Aorta (tissue), 5 donors: ENCODE data around the gene UBE2K. TPM values are rescaled to one million over a fixed set of nuclear protein-coding genes. Genes with fewer than 3 reads are reported as not detected.
"Not testable (repeated sequence)": the region's sequence is repeated elsewhere in the genome, so short reads cannot be mapped to it uniquely, and the experiment has no call there.

Experiments used
- ATAC-seq: fragments of 200-7000 bp; cut with Tn5 transposase; one replicate; pipeline ENCODE4 v1.9.1; 2022; ENCODE audit warnings: moderate library complexity; ENCODE audit not compliant: low FRiP score
- DNase-seq, 2 donors: peaks; one replicate each; pipeline ENCODE4 v3.0.0-alpha.2; 2020
- H3K27ac ChIP-seq, 2 donors: one replicate each; pipeline ENCODE4 v1.5.1; 2013; ENCODE audit warnings: low read length in 2 of 2, mild to moderate bottlenecking in 2 of 2, moderate library complexity in 2 of 2, control low read depth in 1 of 2, inconsistent platforms in 1 of 2, low read depth in 1 of 2
- H3K27me3 ChIP-seq, 2 donors: one replicate each; pipeline ENCODE4 v1.6.1; 2013; ENCODE audit warnings: control low read depth in 1 of 2, low read length in 1 of 2, mild to moderate bottlenecking in 1 of 2, moderate library complexity in 1 of 2; ENCODE audit not compliant: insufficient read depth in 2 of 2, control insufficient read depth in 1 of 2
- H3K36me3 ChIP-seq, 2 donors: one replicate each; pipeline ENCODE4 v1.6.1; 2013; ENCODE audit warnings: control low read depth in 1 of 2, low read length in 1 of 2, mild to moderate bottlenecking in 1 of 2; ENCODE audit not compliant: insufficient read depth in 2 of 2, control insufficient read depth in 1 of 2
- H3K4me1 ChIP-seq, 2 donors: one replicate each; pipeline ENCODE4 v1.6.1; 2013; ENCODE audit warnings: low read length in 2 of 2, control low read depth in 1 of 2, mild to moderate bottlenecking in 1 of 2, moderate library complexity in 1 of 2; ENCODE audit not compliant: insufficient read depth in 2 of 2, control insufficient read depth in 1 of 2
- H3K4me3 ChIP-seq, 2 donors: one replicate each; pipeline ENCODE4 v1.5.1; 2013; ENCODE audit warnings: low read length in 2 of 2, control low read depth in 1 of 2, mild to moderate bottlenecking in 1 of 2
- H3K9me3 ChIP-seq: one replicate; pipeline ENCODE4 v1.6.1; 2013; ENCODE audit warnings: mild to moderate bottlenecking, low read length; ENCODE audit not compliant: control insufficient read depth
- WGBS, 2 donors: extraction: QIAGEN DNeasy Blood & Tissue Kit; methylation state at CpG; one replicate each; pipeline ENCODE4 v1.1.7; 2013; 5-methylcytosine and 5-hydroxymethylcytosine counted together
- intact Hi-C, 2 donors: fragments of 100-400 bp; cut with DNase I; formaldehyde crosslinking; loops; one replicate each; pipeline versions ENCODE4 v1.14.2 to v1.15.0; 2022
- polyA plus RNA-seq, 2 donors: library from polyadenylated mRNA; stranded (reverse); fragments of 200-250 nt; gene quantifications; one replicate each; pipeline ENCODE4 v1.2.3, GENCODE V29; 2013
- total RNA-seq, 2 donors: library from RNA; stranded (reverse); fragmentation: NEBNext Ultra II Directional; extraction: Animal tissue kit (Norgen Biotek cat#: 25700); gene quantifications; one replicate each; pipeline ENCODE4 v1.2.1, GENCODE V29; 2021
- donor health status: healthy with polysubstance abuse.
- donor health status: Bipolar disorder and iron deficiency.
- donor health status: DM: no; HTN: no; CAD: no.
- donor health status: DM: no; HTN: no; CAD: no.
- donor health status: DM: yes; HTN: yes; CAD: no.

Gene UBE2K
- total and polyA plus RNA-seq, 4 donors, result 26.5 to 59.5 (median 43.7) TPM

- DNase-seq, intact Hi-C loops, H3K4me1 ChIP-seq, H3K9me3 ChIP-seq, H3K27ac ChIP-seq, H3K36me3 ChIP-seq, H3K27me3 ChIP-seq, H3K4me3 ChIP-seq, ATAC-seq: not testable (repeated sequence)
- WGBS, 2 donors, result 42 to 56% methylated on average over 2 of the region's 2 CpGs
These were observed 115.8 kb downstream of the UBE2K start for GRCh38 chr4:39813761-39814160.

- H3K4me1 ChIP-seq, result no peaks in the 10 kb centered on the region
- no peak overlapping the region for H3K4me3 ChIP-seq
- H3K9me3 ChIP-seq, result no peaks in the 10 kb centered on the region
- no peak overlapping the region for H3K27ac ChIP-seq
- intact Hi-C loops, result no loop called here
- DNase-seq (no peak), ATAC-seq (no peak)
- no peaks in the 10 kb centered on the region for H3K27me3 ChIP-seq
- WGBS, 2 donors, result 80% methylated on average over 7 of the region's 7 CpGs
- no peaks in the 10 kb centered on the region for H3K36me3 ChIP-seq
These were observed 116.7 kb downstream of the UBE2K start for GRCh38 chr4:39814403-39815185.

GRCh38 chr4:39818646-39819045 lies 120.7 kb downstream of the UBE2K start:
- no peaks in the 10 kb centered on the region for H3K27me3 ChIP-seq
- no peak for ATAC-seq
- no peak overlapping the region for H3K27ac ChIP-seq
- no peak overlapping the region for H3K4me3 ChIP-seq
- WGBS, 2 donors, result 75 to 96% methylated on average over 5 of the region's 5 CpGs
- no peak for DNase-seq
- no peaks in the 10 kb centered on the region for H3K4me1 ChIP-seq
- H3K9me3 ChIP-seq, result no peaks in the 10 kb centered on the region
- intact Hi-C loops, result no loop called here
- no peaks in the 10 kb centered on the region for H3K36me3 ChIP-seq

- H3K27ac ChIP-seq, result no peak overlapping the region
- intact Hi-C loops, result no loop called here
- H3K36me3 ChIP-seq, result no peaks in the 10 kb centered on the region
- no peak overlapping the region for H3K4me3 ChIP-seq
- whole genome bisulfite sequencing, 2 donors, result 72 to 78% methylated on average over 5 of the region's 5 CpGs
- no peaks in the 10 kb centered on the region for H3K4me1 ChIP-seq
- DNase-seq, result no peak
- H3K9me3 ChIP-seq, result no peaks in the 10 kb centered on the region
- H3K27me3 ChIP-seq, result no peaks in the 10 kb centered on the region
- ATAC-seq, result no peak
These were observed 122.2 kb downstream of the UBE2K start for GRCh38 chr4:39820186-39820585.

GRCh38 chr4:39821951-39822350 lies 124.0 kb downstream of the UBE2K start:
- intact Hi-C loops, result no loop called here
- Histone ChIP-seq H3K4me3 (no peak overlapping the region), H3K9me3 (no peaks in the 10 kb centered on the region), H3K36me3 (no peaks in the 10 kb centered on the region), H3K27me3 (no peaks in the 10 kb centered on the region), H3K4me1 (no peaks in the 10 kb centered on the region), H3K27ac (no peak overlapping the region)
- DNase-seq, result no peak
- ATAC-seq, result no peak
- 96 to 99% methylated on average over 9 of the region's 9 CpGs for WGBS, 2 donors

- peaks cover 0 to 2% of the 10 kb centered on the region in 2 donors for H3K36me3 ChIP-seq
- H3K27me3 ChIP-seq, result no peaks in the 10 kb centered on the region
- no peak overlapping the region for H3K4me3 ChIP-seq
- intact Hi-C loops, result no loop called here
- H3K27ac ChIP-seq, result no peak overlapping the region
- H3K9me3 ChIP-seq, result no peaks in the 10 kb centered on the region
- DNase-seq, result no peak
- H3K4me1 ChIP-seq, result no peaks in the 10 kb centered on the region
- no peak for ATAC-seq
These were observed 124.7 kb downstream of the UBE2K start for GRCh38 chr4:39822662-39823061.

- H3K36me3 ChIP-seq, result peaks cover 0 to 2% of the 10 kb centered on the region in 2 donors
- no peaks in the 10 kb centered on the region for H3K9me3 ChIP-seq
- no peak for ATAC-seq
- WGBS, 2 donors, result 74 to 82% methylated on average over 2 of the region's 2 CpGs
- intact Hi-C loops, result no loop called here
- H3K4me3 ChIP-seq, result no peak overlapping the region
- H3K4me1 ChIP-seq, result no peaks in the 10 kb centered on the region
- DNase-seq, result no peak
- no peak overlapping the region for H3K27ac ChIP-seq
- H3K27me3 ChIP-seq, result no peaks in the 10 kb centered on the region
These were observed 125.3 kb downstream of the UBE2K start for GRCh38 chr4:39823191-39823590.

- H3K9me3 ChIP-seq, result no peaks in the 10 kb centered on the region
- H3K4me1 ChIP-seq, result no peaks in the 10 kb centered on the region
- H3K36me3 ChIP-seq, result peaks cover 2% of the 10 kb centered on the region in 2 donors
- no peaks in the 10 kb centered on the region for H3K27me3 ChIP-seq
- 94 to 96% methylated on average over 3 of the region's 3 CpGs for WGBS, 2 donors
- H3K27ac ChIP-seq, result no peak overlapping the region
- H3K4me3 ChIP-seq, result no peak overlapping the region
- ATAC-seq, result no peak
- DNase-seq, result no peak
- intact Hi-C loops, result no loop called here
These were observed 127.2 kb downstream of the UBE2K start for GRCh38 chr4:39825090-39825489.

GRCh38 chr4:39825741-39826231 lies 127.8 kb downstream of the UBE2K start:
- Histone ChIP-seq H3K4me3 (no peak overlapping the region), H3K4me1 (no peaks in the 10 kb centered on the region), H3K36me3 (peaks cover 2% of the 10 kb centered on the region in 2 donors), H3K27me3 (no peaks in the 10 kb centered on the region), H3K9me3 (no peaks in the 10 kb centered on the region), H3K27ac (no peak overlapping the region)
- ATAC-seq (no peak), DNase-seq (no peak)
- intact Hi-C loops, result no loop called here
- WGBS, 2 donors, result 73 to 77% methylated on average over 7 of the region's 7 CpGs
